Measurements from ENCODE around the gene PABPC1L. TPM values are rescaled to one million over a fixed set of nuclear protein-coding genes. Genes with fewer than 3 reads are reported as not detected.

PABPC1L gene
- total RNA-seq, 1 experiment from 2014 or later, result 90.7 TPM

Other genes with a start within 250 kb of the PABPC1L start
- gene CCN5, start 194.7 kb upstream of the PABPC1L start, total RNA-seq (2021), result 0.16 to 0.37 TPM (median 0.23 TPM) in 3 replicates
- 0.24 to 0.37 TPM (median 0.32 TPM) in 3 replicates for gene KCNK15, start 164.2 kb upstream of the PABPC1L start, total RNA-seq (2021)
- 24.8 to 27.4 TPM (median 27.3 TPM) in 3 replicates for gene RIMS4, start 99.5 kb upstream of the PABPC1L start, total RNA-seq (2021)
- 177 to 216 TPM (median 183 TPM) in 3 replicates for gene YWHAB, start 24.4 kb upstream of the PABPC1L start, total RNA-seq (2021)
- 35.9 to 37.7 TPM (median 36.7 TPM) in 3 replicates for gene TOMM34, start 50.3 kb downstream of the PABPC1L start, total RNA-seq (2021)
- gene STK4, start 56.5 kb downstream of the PABPC1L start, total RNA-seq (2021), result 36.0 to 41.2 TPM (median 37.9 TPM) in 3 replicates
- 1.2 to 2.1 TPM (median 2.1 TPM) in 3 replicates for gene KCNS1, start 191.1 kb downstream of the PABPC1L start, total RNA-seq (2021)
- not detected in 3 replicates for gene WFDC5, start 205.1 kb downstream of the PABPC1L start, total RNA-seq (2021)
- not detected in 3 replicates for gene WFDC12, start 214.4 kb downstream of the PABPC1L start, total RNA-seq (2021)

Data from WTC11 (cell line).